Islet precursor cell (in vitro differentiated cells): ENCODE measurements around the gene FEZF2.

Source experiments
- DNase-seq: peaks from one replicate; pipeline ENCODE4 v3.0.0-alpha.2; 2018

FEZF2 gene

GRCh38 chr3:62325896-62326295 is 47.5 kb downstream of the FEZF2 start:
- DNase-seq, result no peak

GRCh38 chr3:62323241-62323640 is 50.1 kb downstream of the FEZF2 start:
- DNase-seq, result no peak
